Psoas muscle (tissue), 8 donors: ENCODE data around the gene PGBD5. TPM values are rescaled to one million over a fixed set of nuclear protein-coding genes. Genes with fewer than 3 reads are reported as not detected.
A peak's percentile ranks its signal among the peaks of the same experiment; 100 is the strongest.

Experiments used
- ATAC-seq, 4 donors: fragments of 200-7000 bp; cut with Tn5 transposase; one replicate each; pipeline ENCODE4 v1.9.1; 2020; ENCODE audit warnings: moderate library complexity in 3 of 4, mild to moderate bottlenecking in 2 of 4
- DNase-seq, 2 donors: peaks; one replicate each; pipeline ENCODE4 v3.0.0-alpha.2; 2020
- H3K27ac ChIP-seq: fragments of 200-600 bp; one replicate; pipeline ENCODE4 v1.8.0; 2022
- H3K27me3 ChIP-seq, 3 donors: fragments of 200-600 bp in 1 of 3; one replicate each; pipeline versions ENCODE4 v1.6.1 to v1.8.0; 2013 to 2022; ENCODE audit warnings: low read length in 2 of 3, mild to moderate bottlenecking in 2 of 3, moderate library complexity in 1 of 3; ENCODE audit not compliant: insufficient read depth in 3 of 3
- H3K36me3 ChIP-seq, 2 donors: fragments of 200-600 bp in 1 of 2; one replicate each; pipeline versions ENCODE4 v1.6.1 to v1.8.0; 2013 to 2022; ENCODE audit warnings: low read depth in 1 of 2, mild to moderate bottlenecking in 1 of 2, moderate library complexity in 1 of 2; ENCODE audit not compliant: insufficient read depth in 1 of 2
- H3K4me1 ChIP-seq: fragments of 200-600 bp; one replicate; pipeline ENCODE4 v1.8.0; 2022
- H3K4me3 ChIP-seq: fragments of 200-600 bp; one replicate; pipeline ENCODE4 v1.8.0; 2022; ENCODE audit warnings: mild to moderate bottlenecking
- H3K9me3 ChIP-seq: fragments of 200-600 bp; one replicate; pipeline ENCODE4 v1.8.0; 2022
- WGBS, 3 donors: extraction: QIAGEN DNeasy Blood & Tissue Kit; methylation state at CpG; one replicate each; pipeline versions ENCODE4 v1.1.6 to v1.1.7; 2013; 5-methylcytosine and 5-hydroxymethylcytosine counted together
- intact Hi-C, 2 donors: fragments of 100-400 bp; cut with DNase I; formaldehyde crosslinking; loops; one replicate each; pipeline versions ENCODE4 v1.11.0 to v1.14.2; 2022
- polyA plus RNA-seq, 3 donors: library from polyadenylated mRNA; stranded (reverse); fragments of 200-250 nt; gene quantifications; one replicate each; pipeline ENCODE4 v1.2.3, GENCODE V29; 2013
- total RNA-seq, 4 donors: library from RNA; stranded (reverse); fragmentation: NEBNext Ultra II Directional in 2 of 4; extraction: Animal tissue kit (Norgen Biotek cat#: 25700) in 2 of 4; gene quantifications; one replicate each; pipeline versions ENCODE4 v1.2.1 to v1.2.4, GENCODE V29; 2021 to 2023
- TF ChIP-seq, protein P1 (sequence below): fragments of 200-600 bp; IDR thresholded peaks from one replicate; pipeline ENCODE4 v1.8.0; 2022; ENCODE audit warnings: antibody characterized with exemption
- donor health status: healthy with polysubstance abuse.
- donor health status: DM: no; HTN: no; CAD: no; lungs with moderate emphysema.
- donor health status: Bipolar disorder and iron deficiency.
- donor health status: healthy.
- donor health status: DM: yes; HTN: yes; CAD: no.
- donor health status: DM: no; HTN: no; CAD: no.
- donor health status: DM: no; HTN: no; CAD: no.
- donor health status: DM: yes; HTN: yes; CAD: no.

PGBD5 gene
- total and polyA plus RNA-seq, 7 donors: 2.1 to 9.8 (median 4.5) TPM

DNA sequence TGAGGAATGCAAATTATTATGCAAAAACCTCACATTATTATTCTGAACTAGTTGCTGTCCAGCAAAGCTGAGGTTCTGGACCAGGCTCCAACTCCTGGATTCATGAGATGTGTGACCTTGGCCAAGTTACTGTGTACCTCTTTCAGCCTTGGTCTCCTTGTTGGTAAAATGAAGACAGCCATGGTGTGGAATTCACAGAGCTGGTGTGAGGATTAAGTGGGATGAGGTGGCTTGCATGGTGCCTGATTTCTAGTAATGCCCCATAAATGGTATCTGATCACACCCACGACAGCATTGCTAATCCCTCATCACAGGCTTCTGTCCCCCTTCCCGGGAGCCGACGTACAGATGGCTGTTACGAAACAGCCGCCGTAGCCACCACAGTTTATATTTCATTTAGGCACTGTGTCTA lies 59.6 kb downstream of the PGBD5 start:
- Histone ChIP-seq H3K9me3 (no peaks in the 10 kb centered on the region), H3K27ac (no peak overlapping the region), H3K4me3 (no peak overlapping the region), H3K27me3 (no peaks in the 10 kb centered on the region), H3K36me3 (no peaks in the 10 kb centered on the region), H3K4me1 (no peaks in the 10 kb centered on the region)
- TF ChIP-seq, protein P1, sequence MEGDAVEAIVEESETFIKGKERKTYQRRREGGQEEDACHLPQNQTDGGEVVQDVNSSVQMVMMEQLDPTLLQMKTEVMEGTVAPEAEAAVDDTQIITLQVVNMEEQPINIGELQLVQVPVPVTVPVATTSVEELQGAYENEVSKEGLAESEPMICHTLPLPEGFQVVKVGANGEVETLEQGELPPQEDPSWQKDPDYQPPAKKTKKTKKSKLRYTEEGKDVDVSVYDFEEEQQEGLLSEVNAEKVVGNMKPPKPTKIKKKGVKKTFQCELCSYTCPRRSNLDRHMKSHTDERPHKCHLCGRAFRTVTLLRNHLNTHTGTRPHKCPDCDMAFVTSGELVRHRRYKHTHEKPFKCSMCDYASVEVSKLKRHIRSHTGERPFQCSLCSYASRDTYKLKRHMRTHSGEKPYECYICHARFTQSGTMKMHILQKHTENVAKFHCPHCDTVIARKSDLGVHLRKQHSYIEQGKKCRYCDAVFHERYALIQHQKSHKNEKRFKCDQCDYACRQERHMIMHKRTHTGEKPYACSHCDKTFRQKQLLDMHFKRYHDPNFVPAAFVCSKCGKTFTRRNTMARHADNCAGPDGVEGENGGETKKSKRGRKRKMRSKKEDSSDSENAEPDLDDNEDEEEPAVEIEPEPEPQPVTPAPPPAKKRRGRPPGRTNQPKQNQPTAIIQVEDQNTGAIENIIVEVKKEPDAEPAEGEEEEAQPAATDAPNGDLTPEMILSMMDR: no peak
- ATAC-seq (peak; percentile 36 to 96 (median 82)), DNase-seq (no peak)
- intact Hi-C loops: no loop called here
- 17 to 33% (median 26%) methylated on average over 7 of the region's 7 CpGs for WGBS, 3 donors

DNA sequence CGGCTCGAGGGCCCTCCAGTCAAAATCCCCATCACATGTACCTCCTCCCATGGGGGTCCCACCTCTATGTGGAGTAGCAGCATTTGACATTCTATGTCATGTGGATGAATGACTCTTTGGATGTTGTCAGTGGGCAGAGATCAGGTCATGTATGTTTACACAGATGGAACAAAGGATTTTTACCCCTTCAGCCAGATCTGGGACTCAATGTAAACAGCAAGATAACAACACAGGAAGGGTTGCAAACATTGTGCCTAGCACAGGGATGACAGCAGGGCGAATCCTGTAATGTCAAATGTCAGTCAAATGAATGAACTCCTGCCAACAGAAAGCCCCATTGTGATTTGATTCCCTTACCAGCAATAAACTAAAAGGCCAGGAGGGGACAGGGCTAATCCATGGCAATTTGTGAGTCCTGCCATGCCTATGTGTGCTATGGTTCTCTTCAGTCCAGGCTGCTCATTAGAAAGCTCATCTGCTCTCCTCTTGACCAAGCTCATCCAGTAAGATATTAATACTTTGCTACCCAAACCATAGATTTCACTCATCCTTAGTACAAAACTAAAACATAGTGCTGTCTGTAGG lies 60.3 kb downstream of the PGBD5 start:
- DNase-seq (no peak), ATAC-seq (no peak)
- intact Hi-C loops: no loop called here
- H3K36me3 ChIP-seq: no peaks in the 10 kb centered on the region
- H3K27me3 ChIP-seq: no peaks in the 10 kb centered on the region
- H3K4me3 ChIP-seq: no peak overlapping the region
- TF ChIP-seq, protein P1: no peak
- H3K9me3 ChIP-seq: no peaks in the 10 kb centered on the region
- H3K4me1 ChIP-seq: no peaks in the 10 kb centered on the region
- H3K27ac ChIP-seq: no peak overlapping the region
- WGBS, 3 donors: 75 to 82% (median 77%) methylated on average over 3 of the region's 3 CpGs

DNA sequence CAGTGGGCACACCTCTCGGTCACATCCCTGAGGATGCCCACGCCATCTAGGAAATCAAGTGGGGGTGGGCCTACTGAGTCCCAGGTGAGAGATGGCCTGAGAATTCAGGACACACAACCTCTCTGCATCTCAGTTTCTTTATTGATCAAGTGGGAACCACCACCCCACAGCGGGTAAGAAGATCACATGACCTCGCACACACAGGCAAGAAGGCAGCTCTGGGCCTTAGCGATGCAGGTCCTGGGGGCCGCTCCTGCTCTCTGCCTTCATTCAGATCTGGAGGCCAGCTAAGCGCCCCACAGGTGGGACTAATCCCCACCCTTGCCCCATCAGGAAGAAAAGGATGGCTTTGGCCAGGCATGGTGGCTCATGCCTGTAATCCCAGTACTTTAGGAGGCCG lies 63.2 kb downstream of the PGBD5 start:
- no peak overlapping the region for H3K27ac ChIP-seq
- TF ChIP-seq, protein P1: no peak
- H3K4me3 ChIP-seq: no peak overlapping the region
- intact Hi-C loops: no loop called here
- no peaks in the 10 kb centered on the region for H3K36me3 ChIP-seq
- no peak for ATAC-seq
- 95 to 97% (median 96%) methylated on average over 8 of the region's 8 CpGs for WGBS, 3 donors
- DNase-seq: no peak
- H3K4me1 ChIP-seq: no peaks in the 10 kb centered on the region
- no peaks in the 10 kb centered on the region for H3K9me3 ChIP-seq
- no peaks in the 10 kb centered on the region for H3K27me3 ChIP-seq

DNA sequence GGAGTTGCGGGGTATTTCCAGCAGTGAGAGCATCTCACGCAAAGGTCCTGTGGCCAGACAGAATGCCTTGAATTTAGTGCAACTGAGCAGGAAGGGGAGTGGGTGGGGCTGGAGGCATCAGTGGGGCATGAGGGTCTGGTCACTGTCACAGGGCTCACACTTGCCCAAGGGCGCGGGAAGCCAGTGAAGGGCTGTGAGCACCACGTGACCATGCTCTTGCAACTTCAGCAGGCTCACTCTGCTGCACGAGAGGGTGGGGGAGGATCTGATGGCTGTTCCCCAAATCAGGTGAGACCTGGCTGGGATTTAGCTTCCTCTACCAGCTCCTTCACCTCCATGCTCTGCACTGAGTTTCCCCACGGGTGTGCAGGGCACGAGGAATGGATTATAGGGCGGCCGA lies 64.2 kb downstream of the PGBD5 start:
- no peak overlapping the region for H3K4me3 ChIP-seq
- no peaks in the 10 kb centered on the region for H3K27me3 ChIP-seq
- no peak for DNase-seq
- ATAC-seq: no peak
- 85 to 89% (median 86%) methylated on average over 10 of the region's 10 CpGs for WGBS, 3 donors
- no peaks in the 10 kb centered on the region for H3K9me3 ChIP-seq
- H3K27ac ChIP-seq: no peak overlapping the region
- TF ChIP-seq, protein P1: no peak
- H3K36me3 ChIP-seq: no peaks in the 10 kb centered on the region
- no peaks in the 10 kb centered on the region for H3K4me1 ChIP-seq
- intact Hi-C loops: no loop called here
